GM12872 (cell line): ENCODE results near the gene VPS4A.

Experiments
- CTCF ChIP-seq: IDR thresholded peaks from 3 replicates; pipeline ENCODE4 v1.5.1; 2011; ENCODE audit warnings: low read depth, mild to moderate bottlenecking, low read length, moderate library complexity; ENCODE audit not compliant: insufficient read depth

VPS4A gene

DNA sequence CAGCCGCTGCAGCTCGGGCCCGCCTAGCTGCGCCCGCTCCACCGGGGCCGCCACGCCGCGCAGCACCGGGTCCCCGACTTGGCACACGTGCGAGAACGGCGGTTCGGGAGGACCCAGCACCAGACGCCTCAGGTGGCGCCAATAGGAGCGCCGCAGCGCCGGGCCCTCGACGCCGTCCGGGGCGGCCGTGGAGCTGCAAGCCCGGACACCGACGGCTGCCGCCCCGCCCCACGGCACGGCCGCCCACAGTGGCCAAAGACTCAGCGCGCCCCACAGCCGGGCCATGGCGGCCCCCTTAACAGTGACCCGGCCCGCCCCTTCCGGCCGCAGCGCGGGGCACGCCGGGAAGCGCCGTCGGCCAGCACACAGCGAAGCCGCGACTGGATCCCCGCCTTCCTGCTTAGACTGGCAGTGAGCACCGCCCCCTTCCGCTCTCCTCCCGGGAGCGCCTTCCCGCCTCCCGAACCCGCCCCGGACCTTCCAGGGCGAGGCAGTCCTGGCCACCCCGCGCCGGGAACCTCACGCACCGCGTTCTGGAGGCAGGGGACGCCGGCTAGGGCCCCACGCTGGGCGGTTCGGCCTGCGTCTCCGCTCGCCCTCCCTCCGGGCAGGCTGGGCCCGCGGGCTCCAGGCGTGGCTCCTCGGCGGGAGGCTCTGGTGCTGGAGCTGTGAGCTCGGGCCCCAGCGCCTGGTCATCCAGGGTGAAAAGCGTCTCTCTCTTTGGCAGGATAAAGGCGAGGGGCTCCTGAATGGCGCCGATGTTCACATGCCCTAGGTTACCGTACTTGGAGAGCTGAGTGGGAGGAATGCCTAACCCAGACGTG lies 19.3 kb downstream of the VPS4A start, which contains the start of gene PDF:
Gene PDF (minus strand): TSS at position 303 of the 824 bp plus-strand sequence. CDS start 18 bp downstream, at position 285.
- TF ChIP-seq CTCF: no peak

DNA sequence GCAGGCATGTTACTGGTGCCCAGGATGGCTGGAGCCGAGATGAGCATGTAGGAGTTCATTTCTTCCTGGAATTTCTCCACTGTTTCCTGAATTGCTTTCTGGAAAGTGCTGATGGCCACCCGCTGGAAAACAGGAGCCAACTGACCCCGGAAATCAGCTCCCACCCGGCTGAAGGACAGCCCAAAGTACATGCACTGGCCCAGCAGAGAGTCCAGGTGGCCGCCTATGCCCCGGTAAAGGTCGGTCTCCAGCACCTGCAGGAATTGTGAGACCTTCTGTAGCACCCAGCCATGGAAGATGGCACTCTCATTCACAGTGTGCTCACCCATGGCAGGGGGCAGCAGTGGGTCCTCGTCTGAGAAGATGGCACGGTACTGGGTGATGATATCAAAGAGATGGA lies 23.5 kb downstream of the VPS4A start:
- no peak for TF ChIP-seq CTCF

DNA sequence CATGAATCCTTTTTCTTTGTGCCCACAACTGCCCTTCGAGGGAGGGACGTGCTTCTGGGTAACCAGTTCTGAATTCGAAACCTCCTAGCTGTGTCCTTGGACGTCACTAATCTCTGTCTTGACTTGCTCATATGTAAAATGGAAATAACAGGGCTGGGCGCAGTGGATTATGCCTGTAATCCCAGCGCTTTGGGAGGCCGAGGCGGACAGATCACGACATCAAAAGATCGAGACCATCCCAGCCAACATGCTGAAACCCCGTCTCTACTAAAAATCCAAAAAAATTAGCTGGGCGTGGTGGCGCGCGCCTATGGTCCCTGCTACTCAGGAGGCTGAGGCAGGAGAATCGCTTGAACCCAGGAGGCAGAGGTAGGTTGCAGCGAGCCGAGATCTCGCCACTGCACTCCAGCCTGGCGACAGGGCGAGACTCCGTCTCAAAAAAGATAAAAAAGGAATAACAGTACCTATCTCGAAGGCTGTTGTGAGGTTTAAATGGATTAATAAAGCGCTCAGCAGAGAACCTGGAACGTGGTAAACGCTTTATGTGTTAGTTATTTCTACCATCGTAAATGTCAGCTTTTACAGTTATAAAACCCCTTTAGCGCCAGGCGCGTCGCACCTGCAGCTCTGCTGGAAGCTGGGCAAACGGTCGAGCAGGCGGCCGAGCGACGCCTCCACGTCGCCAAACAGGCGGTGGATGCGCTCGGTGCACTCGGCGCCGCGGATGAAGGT lies 27.6 kb downstream of the VPS4A start:
- no peak for TF ChIP-seq CTCF

GRCh38 chr16:69339289-69340094 lies 28.3 kb downstream of the VPS4A start, which contains the start of the genes COG8 and NIP7:
COG8 (minus strand) TSS chr16:69339564; CDS start chr16:69339552, 12 bp downstream.
NIP7 (plus strand) TSS chr16:69339772; CDS start chr16:69339830, 58 bp downstream.
- peak; percentile 83 for TF ChIP-seq CTCF

- TF ChIP-seq CTCF: no peak
These were observed 29.0 kb downstream of the VPS4A start for GRCh38 chr16:69340095-69340644.

DNA sequence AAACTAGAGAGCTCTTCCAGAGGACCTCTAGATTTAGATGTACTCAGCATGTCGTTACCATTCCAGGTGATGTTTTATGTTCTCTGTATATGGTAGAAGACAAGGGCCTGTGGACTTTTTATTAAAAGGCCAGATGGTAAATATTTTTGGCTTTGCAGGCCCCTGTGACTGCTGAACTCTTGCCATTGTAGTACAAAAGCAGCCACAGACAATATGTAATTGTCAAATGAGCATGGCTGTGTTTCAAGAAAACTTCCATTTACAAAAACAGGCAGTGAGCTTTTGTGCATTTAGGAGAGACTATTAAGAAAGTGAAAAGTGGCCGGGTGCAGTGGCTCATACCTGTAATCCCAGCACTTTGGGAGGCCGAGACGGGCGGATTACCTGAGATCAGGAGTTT lies 33.0 kb downstream of the VPS4A start:
- no peak for TF ChIP-seq CTCF
